Osteocyte (in vitro differentiated cells): Measurements from ENCODE around the gene TERT. TPM values are rescaled to one million over a fixed set of nuclear protein-coding genes. Genes with fewer than 3 reads are reported as not detected.
"Not testable (repeated sequence)": the region's sequence is repeated elsewhere in the genome, so short reads cannot be mapped to it uniquely, and the experiment has no call there.

Experiments used
- DNase-seq: peaks from one replicate; pipeline ENCODE4 v3.0.0; 2021; ENCODE audit warnings: mixed read lengths; ENCODE audit not compliant: unreplicated experiment; ENCODE audit errors: extremely low spot score
- H3K27ac Mint-ChIP-seq: one replicate; pipeline ENCODE4 v1.8.0; 2021; ENCODE audit warnings: mild to moderate bottlenecking, mixed read lengths; ENCODE audit not compliant: unreplicated experiment
- H3K27me3 Mint-ChIP-seq: one replicate; pipeline ENCODE4 v1.8.0; 2021; ENCODE audit warnings: mixed read lengths; ENCODE audit not compliant: unreplicated experiment
- H3K36me3 Mint-ChIP-seq: one replicate; pipeline ENCODE4 v1.8.0; 2021; ENCODE audit warnings: mixed read lengths; ENCODE audit not compliant: unreplicated experiment
- H3K4me1 Mint-ChIP-seq: one replicate; pipeline ENCODE4 v1.8.0; 2021; ENCODE audit warnings: mixed read lengths; ENCODE audit not compliant: unreplicated experiment
- H3K4me3 Mint-ChIP-seq: one replicate; pipeline ENCODE4 v1.8.0; 2021; ENCODE audit warnings: mild to moderate bottlenecking, moderate library complexity, mixed read lengths; ENCODE audit not compliant: unreplicated experiment
- H3K9me3 Mint-ChIP-seq: one replicate; pipeline ENCODE4 v1.8.0; 2021; ENCODE audit warnings: mixed read lengths; ENCODE audit not compliant: unreplicated experiment
- total RNA-seq: library from RNA; stranded (reverse); gene quantifications from 2 replicates; pipeline ENCODE4 v1.2.1, GENCODE V29; 2021
- TF ChIP-seq, protein P1 (sequence below): fragments of 200-600 bp; sonication (generic); IDR thresholded peaks from 2 replicates; pipeline ENCODE4 v1.5.0; 2021; ENCODE audit warnings: antibody characterized with exemption, mild to moderate bottlenecking, moderate library complexity

Gene TERT
- total RNA-seq, 1 donor from 2014 or later, result not detected

DNA sequence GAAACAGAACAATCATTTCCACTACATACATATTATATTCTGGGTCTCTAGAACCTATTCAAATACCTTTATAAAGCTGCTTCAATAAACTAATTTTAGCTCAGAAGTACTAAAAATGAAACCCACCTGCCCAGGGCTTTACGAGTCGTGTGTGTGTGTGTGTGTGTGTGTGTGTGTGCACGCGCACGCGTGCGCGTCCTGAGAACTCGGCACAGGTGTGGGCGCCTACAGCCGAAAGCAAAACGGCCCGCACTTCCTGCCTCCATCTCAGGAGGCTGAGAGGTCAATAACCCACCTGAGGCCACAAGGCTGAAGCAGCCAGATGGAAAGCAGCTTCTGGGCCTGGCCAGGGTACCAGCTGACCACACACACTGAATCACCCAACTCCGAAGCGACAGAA is 47.0 kb upstream of the TERT start:
- no peak for DNase-seq
- Mint-ChIP-seq H3K27me3 (no peaks in the 10 kb centered on the region), H3K4me1 (peaks cover 20% of the 10 kb centered on the region), H3K27ac (no peak overlapping the region), H3K36me3 (peaks cover 20% of the 10 kb centered on the region), H3K9me3 (no peaks in the 10 kb centered on the region), H3K4me3 (no peak overlapping the region)
- TF ChIP-seq, protein P1, sequence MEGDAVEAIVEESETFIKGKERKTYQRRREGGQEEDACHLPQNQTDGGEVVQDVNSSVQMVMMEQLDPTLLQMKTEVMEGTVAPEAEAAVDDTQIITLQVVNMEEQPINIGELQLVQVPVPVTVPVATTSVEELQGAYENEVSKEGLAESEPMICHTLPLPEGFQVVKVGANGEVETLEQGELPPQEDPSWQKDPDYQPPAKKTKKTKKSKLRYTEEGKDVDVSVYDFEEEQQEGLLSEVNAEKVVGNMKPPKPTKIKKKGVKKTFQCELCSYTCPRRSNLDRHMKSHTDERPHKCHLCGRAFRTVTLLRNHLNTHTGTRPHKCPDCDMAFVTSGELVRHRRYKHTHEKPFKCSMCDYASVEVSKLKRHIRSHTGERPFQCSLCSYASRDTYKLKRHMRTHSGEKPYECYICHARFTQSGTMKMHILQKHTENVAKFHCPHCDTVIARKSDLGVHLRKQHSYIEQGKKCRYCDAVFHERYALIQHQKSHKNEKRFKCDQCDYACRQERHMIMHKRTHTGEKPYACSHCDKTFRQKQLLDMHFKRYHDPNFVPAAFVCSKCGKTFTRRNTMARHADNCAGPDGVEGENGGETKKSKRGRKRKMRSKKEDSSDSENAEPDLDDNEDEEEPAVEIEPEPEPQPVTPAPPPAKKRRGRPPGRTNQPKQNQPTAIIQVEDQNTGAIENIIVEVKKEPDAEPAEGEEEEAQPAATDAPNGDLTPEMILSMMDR, result no peak

DNA sequence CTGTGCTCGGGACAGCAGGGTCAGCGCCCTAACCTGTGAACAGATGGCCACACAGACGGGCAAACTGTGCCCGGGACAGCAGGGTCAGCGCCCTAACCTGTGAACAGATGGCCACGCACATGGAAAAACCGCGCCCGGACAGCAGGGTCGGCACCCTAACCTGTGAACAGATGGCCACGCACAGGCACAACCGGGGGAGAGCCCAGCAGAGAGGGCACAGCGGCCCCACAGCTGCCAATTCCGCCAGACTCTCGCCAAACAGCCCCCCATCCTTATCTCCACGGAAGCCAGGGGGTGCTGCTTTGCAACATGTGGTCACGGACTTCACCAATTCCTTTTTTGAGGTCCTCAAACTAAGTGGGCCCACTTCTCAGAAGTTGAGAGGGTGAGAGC is 44.9 kb upstream of the TERT start:
- not testable (repeated sequence) for H3K4me3 Mint-ChIP-seq, H3K27ac Mint-ChIP-seq, DNase-seq, H3K27me3 Mint-ChIP-seq, H3K9me3 Mint-ChIP-seq
- Mint-ChIP-seq H3K4me1 (peaks cover 13% of the 10 kb centered on the region), H3K36me3 (peaks cover 25% of the 10 kb centered on the region)

GRCh38 chr5:1339139-1339817 is 44.4 kb upstream of the TERT start:
- Mint-ChIP-seq H3K4me1 (peaks cover 13% of the 10 kb centered on the region), H3K36me3 (peaks cover 25% of the 10 kb centered on the region)
- DNase-seq, H3K27ac Mint-ChIP-seq, H3K9me3 Mint-ChIP-seq, H3K4me3 Mint-ChIP-seq, H3K27me3 Mint-ChIP-seq: not testable (repeated sequence)

DNA sequence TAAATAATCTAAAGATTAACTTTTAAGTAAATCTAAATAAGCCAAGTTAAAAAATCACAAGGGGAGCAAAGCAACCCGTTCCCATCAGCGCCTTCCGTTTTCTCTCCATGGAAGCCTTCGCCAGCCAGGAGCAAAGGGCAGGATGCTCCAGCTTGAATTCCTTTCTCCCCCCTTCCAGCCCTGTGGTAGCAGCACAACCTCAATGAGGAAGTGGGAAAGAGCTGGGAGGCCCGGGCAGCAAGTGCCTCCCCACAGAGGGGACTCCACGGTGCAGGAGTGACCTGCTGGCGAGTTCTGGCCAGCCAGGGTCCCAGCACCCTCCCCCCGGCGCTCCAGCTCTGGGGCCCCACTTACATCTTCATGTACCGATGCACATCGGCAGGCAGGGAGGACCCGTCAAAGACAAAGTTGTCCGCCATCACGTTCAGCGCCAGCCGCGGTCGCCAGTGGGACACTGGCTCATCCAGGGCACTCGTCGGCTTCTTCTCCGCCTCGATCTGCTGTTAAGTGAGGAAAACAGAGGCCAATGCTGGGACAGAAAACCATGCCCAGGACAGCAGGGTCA is 43.7 kb upstream of the TERT start:
- H3K4me3 Mint-ChIP-seq, result no peak overlapping the region
- TF ChIP-seq, protein P1, result no peak
- no peak for DNase-seq
- peaks cover 6% of the 10 kb centered on the region for H3K4me1 Mint-ChIP-seq
- no peaks in the 10 kb centered on the region for H3K9me3 Mint-ChIP-seq
- H3K27me3 Mint-ChIP-seq, result no peaks in the 10 kb centered on the region
- no peak overlapping the region for H3K27ac Mint-ChIP-seq
- peaks cover 25% of the 10 kb centered on the region for H3K36me3 Mint-ChIP-seq

DNA sequence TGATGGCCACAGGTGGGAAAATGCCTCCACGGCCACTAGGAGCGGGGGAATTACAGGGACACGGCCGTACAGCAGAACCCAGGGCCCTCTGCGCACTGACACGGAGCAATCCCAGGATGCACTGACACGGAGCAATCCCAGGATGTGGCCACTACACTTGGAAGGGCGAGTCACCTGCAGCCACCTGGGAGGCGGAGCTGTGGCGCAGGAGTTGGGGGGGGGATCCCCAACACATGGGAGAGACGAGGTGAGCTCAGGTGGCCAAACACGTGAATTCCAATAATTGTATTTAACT is 43.3 kb upstream of the TERT start:
- H3K4me3 Mint-ChIP-seq, result no peak overlapping the region
- peaks cover 2% of the 10 kb centered on the region for H3K4me1 Mint-ChIP-seq
- H3K27ac Mint-ChIP-seq, result no peak overlapping the region
- no peak for DNase-seq
- H3K36me3 Mint-ChIP-seq, result peaks cover 22% of the 10 kb centered on the region
- TF ChIP-seq, protein P1, result no peak
- no peaks in the 10 kb centered on the region for H3K27me3 Mint-ChIP-seq
- H3K9me3 Mint-ChIP-seq, result no peaks in the 10 kb centered on the region

DNA sequence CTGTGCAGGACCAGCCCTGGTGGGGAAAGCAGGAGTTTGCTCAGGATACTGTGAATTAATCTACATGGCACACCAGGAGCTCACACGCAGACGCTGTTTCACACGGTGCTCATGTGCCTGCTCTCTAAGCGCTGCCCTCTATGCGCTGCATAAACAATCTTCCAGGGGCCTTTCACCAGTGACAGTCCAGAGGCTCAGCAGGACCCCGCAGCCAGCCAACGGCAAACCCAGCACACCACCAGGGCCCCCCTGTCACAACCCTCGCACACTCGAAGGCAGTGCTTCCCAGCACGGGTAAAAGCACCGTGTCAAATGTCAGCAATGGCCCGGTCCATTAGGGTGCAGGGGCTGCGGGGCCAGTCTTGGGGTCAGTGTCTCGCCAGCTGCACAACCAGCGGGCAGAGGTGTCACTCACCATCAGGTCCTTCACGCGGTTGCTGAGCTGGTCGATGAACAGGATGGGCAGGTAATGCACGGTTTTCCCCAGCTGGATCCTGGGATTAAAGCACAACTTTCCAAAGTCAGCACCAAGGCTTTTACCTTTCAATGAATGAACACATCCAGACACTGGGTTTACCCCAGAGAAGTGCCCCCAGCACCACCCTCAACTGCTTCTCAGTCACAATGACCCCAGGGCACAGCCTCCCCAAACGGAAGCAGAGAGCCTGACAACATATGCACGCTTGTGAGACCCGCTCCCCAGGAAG is 42.8 kb upstream of the TERT start:
- no peak for DNase-seq
- Mint-ChIP-seq H3K4me3 (no peak overlapping the region), H3K27ac (no peak overlapping the region), H3K27me3 (no peaks in the 10 kb centered on the region), H3K36me3 (peaks cover 21% of the 10 kb centered on the region), H3K9me3 (no peaks in the 10 kb centered on the region), H3K4me1 (no peaks in the 10 kb centered on the region)
- TF ChIP-seq, protein P1, result no peak
